Measurements from ENCODE around the gene ZNF546.

DNA sequence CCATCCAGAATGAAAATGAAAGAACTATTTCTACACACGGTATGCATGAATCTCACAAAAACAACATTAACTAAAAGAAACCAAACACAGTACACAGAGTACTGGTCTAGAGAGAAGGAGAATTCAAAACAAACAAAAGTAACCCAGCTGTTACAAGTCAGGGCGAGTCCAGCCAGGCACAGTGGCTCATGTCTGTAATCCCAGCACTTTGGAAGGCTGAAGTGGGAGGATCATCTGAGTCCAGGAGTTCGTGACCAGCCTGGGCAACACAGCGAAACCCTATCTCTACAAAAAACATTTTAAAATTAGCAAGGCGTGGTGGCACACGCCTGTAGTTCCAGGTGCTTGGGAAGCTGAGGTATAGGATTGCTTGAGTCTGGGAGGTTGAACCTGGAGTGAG is 27.6 kb upstream of the ZNF546 start:
- TF ChIP-seq GATA2 (IDR thresholded peaks at IDR 0.05; ENCODE audit: low read depth, low read length) (no peak), GATA3 (IDR thresholded peaks at IDR 0.05; ENCODE audit: low read depth, low read length) (no peak)
